Measurements from ENCODE around the gene ATAD3A.

- TF ChIP-seq CTCF (IDR thresholded peaks at IDR 0.05), result no peak
- TF ChIP-seq POLR2A (IDR thresholded peaks at IDR 0.05), result no peak
Measured at GRCh38 chr1:1556505-1556904, 44.5 kb downstream of the ATAD3A start.

All from uterus (tissue), 2 donors.